ENCODE results near the gene PEX5.
A peak's percentile ranks its signal among the peaks of the same experiment; 100 is the strongest.

Gene PEX5

DNA sequence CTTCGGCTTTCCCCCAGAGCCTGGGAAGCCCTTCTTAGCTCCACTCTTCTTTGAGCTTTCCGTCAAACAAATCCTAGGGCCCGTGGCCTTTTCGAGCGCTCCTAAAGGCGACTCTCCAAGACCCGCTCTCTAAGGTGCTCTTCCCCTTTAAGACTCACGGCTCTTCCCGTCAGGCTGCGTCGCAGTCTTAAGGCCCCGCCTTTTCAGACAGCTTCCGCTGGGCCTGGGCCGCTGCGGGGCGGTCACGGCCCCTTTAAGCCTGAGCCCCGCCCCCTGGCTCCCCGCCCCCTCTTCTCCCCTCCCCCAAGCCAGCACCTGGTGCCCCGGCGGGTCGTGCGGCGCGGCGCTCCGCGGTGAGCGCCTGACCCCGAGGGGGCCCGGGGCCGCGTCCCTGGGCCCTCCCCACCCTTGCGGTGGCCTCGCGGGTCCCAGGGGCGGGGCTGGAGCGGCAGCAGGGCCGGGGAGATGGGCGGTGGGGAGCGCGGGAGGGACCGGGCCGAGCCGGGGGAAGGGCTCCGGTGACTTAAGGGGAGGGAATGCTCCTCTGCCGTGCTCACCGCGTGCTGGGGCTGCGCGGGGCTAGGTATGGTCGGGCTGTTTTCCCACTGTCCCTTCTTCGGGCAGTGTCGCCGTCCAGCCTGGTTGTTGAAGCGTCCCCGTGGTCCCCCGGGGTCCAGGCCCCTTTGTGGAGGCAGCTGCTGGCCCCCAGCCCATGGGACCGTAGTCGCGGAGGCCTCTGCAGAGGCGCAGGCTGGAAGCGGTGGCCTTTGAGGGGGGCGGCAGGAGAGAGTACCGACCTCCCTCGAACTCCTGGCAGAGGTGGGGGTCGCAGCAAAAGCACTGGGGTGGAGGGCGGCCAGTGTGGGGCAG lies at the start of gene PEX5:
Gene PEX5, plus strand, starts transcription at position 289 of the 870 bp plus-strand sequence. CDS start 692 bp downstream, outside the sequence.
- DNase-seq (ENCODE audit: low read depth), result peak; percentile 83

DNA sequence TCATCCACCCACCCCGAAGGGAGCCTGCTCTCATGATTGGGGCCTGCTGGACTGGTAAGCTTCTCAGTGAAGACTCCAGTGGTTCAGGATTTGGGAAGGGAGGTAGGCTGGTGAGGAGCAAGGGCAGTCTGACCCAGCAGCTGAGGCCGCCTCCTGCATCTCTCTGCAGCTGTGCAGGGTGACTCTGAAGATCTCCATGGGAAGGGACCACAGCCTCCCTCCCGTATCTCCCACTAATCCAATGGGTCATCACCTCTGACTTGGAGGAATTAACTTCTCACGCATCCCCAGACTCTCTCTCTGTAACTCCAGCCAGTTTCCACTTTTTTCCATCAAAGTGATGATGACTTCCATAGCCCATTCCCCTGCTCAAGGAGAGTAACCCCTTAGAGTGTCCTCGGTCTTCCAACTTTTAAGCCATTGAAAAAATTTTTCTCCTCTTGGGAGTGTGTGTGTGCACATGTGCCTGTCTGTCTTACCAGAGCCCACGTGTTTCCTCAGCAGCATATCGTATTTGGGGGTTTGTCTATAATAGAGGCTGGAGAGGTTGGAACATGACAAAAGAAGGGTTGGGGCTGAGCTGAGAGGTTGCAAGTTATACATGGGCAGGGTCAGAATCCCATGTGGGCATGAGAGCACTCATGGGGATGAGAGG lies 48.0 kb upstream of the PEX5 start:
- no peak for DNase-seq (ENCODE audit: low read depth)

DNA sequence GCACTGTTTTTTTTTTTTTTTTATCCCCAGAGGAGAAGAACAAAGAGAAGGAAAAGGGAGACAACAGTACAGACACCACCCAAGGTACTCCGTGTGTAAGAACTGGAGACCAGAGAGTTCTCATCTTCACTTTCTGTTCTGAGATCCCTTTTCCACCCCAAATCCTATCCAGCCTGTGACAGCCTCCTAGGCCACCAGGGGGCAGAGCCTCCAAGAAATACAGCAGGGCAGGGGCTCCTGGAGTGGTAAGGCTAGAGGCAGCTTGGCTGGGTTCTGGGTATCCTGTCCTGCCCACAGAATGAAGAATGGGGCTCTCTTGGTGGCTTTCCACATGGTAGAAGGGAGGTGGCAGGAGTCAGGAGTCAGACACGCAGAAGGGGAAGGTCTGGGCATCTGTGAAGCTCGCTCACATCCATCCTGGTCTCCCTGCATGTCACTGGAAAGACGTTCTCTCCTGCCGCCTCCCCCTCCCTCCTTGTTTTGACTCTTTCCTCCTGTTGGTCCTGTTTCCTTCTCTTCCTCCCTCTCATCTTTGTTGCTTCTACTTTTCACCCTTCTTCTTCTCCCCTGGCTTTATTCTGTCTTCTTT lies 47.3 kb upstream of the PEX5 start:
- DNase-seq (ENCODE audit: low read depth), result peak; percentile 26

DNA sequence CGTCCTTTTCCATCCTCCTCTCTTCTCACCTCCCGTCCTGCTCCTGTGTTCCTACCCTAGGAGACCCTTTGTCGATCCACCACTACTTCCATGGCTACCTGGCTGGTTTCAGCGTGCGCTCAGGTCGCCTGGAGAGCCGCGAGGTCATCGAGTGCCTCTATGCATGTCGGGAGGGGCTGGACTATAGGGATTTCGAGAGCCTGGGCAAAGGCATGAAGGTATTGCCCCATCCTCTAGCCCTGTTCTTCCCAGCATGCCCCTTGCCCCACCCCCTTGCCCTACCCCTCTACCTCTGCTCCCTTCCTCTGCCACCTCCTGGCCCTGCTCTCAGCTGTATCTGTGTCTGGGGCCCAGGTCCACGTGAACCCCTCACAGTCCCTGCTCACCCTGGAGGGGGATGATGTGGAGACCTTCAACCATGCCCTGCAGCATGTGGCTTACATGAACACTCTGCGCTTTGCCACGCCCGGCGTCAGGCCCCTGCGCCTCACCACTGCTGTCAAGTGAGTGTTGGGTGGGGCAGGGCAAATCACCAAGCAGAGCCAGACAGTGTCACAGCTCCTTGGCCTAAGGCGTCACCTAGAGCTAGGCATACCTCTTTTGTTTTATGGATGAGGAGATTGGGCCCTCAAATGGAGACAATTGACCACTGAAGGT lies 46.5 kb upstream of the PEX5 start:
- DNase-seq (ENCODE audit: low read depth), result no peak

DNA sequence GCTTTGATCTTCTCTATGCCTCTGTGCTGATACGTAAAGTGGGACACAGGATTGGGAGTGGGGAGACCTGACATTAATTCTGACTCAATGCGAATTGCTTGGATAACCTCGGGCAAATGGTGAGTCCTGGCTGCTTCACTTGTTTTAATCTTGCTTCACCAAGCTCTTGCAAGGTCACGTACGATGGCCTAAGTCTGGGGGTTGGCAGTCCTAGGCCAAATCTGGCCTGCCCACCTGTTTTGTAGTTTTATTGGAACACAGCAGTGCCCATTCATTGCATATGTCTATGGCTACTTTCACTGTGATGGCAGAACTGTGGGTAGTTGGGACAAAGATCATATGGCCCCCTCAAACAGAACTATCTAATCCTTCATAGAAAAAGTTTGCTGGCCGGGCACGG lies 45.9 kb upstream of the PEX5 start:
- DNase-seq (ENCODE audit: low read depth), result no peak

- no peak for DNase-seq (ENCODE audit: low read depth)
Observed at GRCh38 chr12:7144414-7145120, 44.9 kb upstream of the PEX5 start.

DNA sequence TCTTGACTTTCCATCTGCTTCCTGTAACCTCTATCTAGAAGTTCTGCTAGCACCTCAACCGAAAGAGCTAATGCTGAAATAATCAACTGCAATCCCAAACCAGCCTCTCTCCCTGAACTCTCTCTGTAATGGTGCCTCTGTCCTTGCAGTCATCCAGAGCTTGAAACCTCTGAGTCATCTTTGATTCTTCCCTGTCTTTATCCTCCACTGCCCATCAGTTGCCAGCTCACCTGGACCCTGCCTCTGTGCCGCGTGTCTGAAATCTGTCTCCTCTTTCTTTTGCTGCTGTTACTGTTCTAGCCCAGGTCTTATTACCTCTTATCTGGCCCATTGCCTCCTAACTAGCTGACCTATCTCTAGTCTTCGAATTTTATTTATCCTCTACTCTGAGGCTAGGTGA lies 43.8 kb upstream of the PEX5 start:
- DNase-seq (ENCODE audit: low read depth), result no peak

- DNase-seq (ENCODE audit: low read depth), result no peak
Observed at GRCh38 chr12:7146228-7146627, 43.3 kb upstream of the PEX5 start.

DNA sequence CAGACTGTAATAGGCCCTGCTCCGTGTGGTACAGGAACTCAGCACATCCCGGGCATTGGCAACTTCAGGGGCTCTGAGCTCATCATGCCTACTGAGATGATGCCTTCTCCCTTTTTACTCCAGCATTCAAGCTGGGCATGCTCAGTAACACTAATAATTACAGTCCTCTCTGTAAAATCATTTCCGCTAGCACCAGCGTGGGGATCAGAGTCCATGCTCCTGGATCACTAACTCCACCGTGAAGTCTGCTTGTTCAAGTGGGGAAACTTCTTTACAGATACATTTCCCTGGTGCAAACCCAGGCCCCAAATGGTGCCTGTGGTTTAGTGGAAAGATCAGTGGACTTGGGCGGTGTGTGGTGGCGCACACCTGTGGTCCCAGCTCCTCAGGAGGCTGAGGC lies 42.6 kb upstream of the PEX5 start:
- DNase-seq (ENCODE audit: low read depth), result no peak

- DNase-seq (ENCODE audit: low read depth), result no peak
Observed at GRCh38 chr12:7150356-7150755, 39.1 kb upstream of the PEX5 start.

- DNase-seq (ENCODE audit: low read depth), result no peak
Observed at GRCh38 chr12:7150841-7151240, 38.6 kb upstream of the PEX5 start.

- no peak for DNase-seq (ENCODE audit: low read depth)
Observed at GRCh38 chr12:7151532-7151931, 38.0 kb upstream of the PEX5 start.

- no peak for DNase-seq (ENCODE audit: low read depth)
Observed at GRCh38 chr12:7152818-7153217, 36.7 kb upstream of the PEX5 start.

- DNase-seq (ENCODE audit: low read depth), result no peak
Observed at GRCh38 chr12:7154042-7154441, 35.4 kb upstream of the PEX5 start.

DNA sequence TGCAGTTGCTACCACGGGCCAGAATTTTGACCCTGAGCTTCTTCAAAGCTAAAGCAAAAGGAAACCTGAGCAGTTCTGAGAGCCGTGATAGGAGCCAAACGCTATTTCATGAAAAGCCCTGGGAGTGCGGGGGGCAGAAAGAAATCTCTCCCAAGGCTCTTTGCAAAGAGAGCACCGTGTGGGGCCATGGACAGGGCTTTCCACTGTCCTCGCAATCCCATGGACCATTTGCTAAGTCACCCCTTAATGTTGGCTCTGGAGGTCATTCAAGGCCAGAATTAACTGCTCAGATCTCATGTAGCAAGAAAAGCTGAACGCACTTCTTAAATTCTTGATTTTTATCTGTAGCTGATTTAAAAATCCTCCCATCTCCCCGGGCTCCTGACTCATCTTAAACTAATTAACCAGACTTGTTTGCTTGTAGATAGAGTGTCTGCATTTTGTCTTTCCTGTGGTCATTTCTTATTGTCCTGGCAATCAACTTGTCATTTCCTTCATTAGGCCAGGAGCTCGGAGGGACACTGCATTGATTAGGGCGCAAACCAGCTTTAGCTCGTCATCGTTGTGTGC lies 34.5 kb upstream of the PEX5 start:
- no peak for DNase-seq (ENCODE audit: low read depth)

DNA sequence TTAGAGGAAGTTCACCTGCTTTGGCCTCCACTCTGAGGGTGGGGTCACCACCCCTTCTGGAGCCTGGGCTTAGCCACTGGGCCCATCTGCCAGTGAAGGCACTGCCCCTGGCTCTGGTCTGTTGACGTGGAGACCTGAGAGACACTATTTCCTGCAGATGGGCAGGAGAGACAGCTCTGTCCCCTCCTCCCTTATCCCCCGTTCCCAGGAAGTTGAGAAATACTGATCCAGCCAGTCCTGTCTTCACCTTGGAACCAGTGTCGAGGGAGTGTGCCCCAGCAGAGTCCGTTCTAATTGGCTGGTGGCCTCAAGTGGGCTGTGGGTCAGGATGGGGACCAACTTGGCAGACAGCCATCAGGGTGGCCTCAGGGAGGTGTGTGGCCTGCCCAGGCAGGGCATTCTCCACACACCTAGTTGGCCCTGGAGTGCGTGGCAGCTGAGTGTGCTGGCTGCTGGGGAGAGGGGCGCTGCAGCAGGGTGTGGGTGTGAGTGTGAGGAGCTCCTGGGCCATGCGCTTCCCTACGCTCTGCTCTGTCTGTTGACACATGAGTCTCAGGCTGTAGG lies 33.9 kb upstream of the PEX5 start:
- DNase-seq (ENCODE audit: low read depth), result no peak

DNA sequence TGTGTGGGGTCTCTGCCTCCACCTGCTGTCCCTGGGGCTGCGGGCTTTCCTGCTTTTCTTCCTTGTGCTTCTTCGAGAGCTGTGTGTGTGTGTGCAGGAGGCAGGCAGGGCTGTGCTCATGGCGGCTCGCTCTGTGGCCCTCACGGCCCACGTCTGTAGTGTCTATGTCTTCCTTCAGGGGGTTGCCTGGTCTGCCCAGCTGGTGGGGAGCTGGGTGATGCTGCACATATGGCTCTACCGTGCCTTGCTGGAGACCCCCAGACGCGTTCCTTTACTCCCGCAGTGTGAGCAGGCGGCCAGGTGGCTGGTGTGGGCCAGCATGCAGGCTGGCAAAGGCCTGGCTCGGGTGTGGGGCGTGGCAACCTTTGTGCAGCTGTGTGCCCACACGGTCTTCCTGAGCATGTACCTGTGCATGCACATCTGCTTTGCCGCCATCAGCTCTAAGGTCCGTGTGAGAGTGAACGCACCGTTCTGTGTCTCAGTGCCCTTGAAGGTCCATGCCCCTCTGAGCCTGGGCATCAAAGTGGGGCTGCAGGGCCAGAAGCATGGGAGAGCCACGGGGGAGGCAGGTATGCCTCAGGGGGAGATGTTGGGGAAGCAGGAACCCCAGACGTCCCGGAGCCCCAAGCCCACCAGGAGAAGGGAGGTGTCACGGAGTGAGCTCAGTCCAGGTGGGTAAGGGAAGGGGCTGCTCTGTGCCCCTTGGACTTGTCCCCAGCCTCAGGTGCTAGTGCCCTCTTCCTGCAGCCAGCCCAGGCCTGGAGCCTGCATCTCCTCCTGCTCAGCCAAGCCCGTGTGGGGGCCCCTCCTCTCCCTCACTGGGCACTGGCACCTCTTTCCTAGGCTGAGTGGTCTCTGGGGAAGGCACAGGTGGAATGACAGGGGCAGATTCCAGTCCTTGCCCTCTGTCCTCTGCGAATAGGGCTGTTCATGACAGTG lies 33.0 kb upstream of the PEX5 start:
- no peak for DNase-seq (ENCODE audit: low read depth)

DNA sequence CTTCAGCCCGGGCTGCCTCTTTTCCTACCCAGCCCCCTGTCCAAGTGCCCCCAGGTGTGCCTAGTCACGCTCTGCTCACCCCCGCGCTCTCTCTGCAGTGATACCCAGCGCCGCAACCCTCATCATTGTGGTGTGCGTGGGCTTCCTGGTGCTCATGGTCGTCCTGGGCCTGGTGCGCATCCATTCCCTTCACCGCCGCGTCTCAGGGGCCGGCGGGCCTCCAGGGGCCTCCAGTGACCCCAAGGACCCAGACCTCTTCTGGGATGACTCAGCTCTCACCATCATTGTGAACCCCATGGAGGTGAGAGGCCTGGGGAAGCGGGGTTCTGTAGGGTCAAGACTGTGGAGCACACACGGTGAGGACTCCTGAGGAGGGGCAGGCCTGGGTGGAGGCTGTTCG lies 32.1 kb upstream of the PEX5 start:
- DNase-seq (ENCODE audit: low read depth), result no peak

- no peak for DNase-seq (ENCODE audit: low read depth)
Observed at GRCh38 chr12:7158781-7159609, 30.5 kb upstream of the PEX5 start.
